IMR-90 (cell line): Measurements from ENCODE around the gene SLC6A15.

Experiments used
- CEBPB ChIP-seq: IDR thresholded peaks from 2 replicates; pipeline ENCODE4 v1.6.1; 2012; ENCODE audit warnings: low read depth, low read length, improper control_type of control experiment
- CTCF ChIP-seq: conservative IDR thresholded peaks from 2 replicates; pipeline ENCODE4 v1.5.1; 2012; ENCODE audit warnings: mild to moderate bottlenecking, low read depth, low read length, improper control_type of control experiment
- FOS ChIP-seq: fragments of 150-350 bp; IDR thresholded peaks from 2 replicates; pipeline ENCODE4 v1.6.1; 2016; ENCODE audit warnings: low read depth, low read length
- MAFK ChIP-seq: IDR thresholded peaks from 2 replicates; pipeline ENCODE4 v1.6.1; 2012; ENCODE audit warnings: low read depth, low read length, improper control_type of control experiment
- MAZ ChIP-seq: IDR thresholded peaks from 2 replicates; pipeline ENCODE4 v1.6.1; 2012; ENCODE audit warnings: low read depth, mild to moderate bottlenecking, low read length, improper control_type of control experiment, moderate library complexity, borderline replicate concordance
- NFE2L2 ChIP-seq: fragments of 150-350 bp; IDR thresholded peaks from 2 replicates; pipeline ENCODE4 v1.6.1; 2016; ENCODE audit warnings: low read depth, mild to moderate bottlenecking, low read length
- POLR2A ChIP-seq: IDR thresholded peaks from 2 replicates; pipeline ENCODE4 v1.6.1; 2012; ENCODE audit warnings: mild to moderate bottlenecking, low read depth, low read length
- RAD21 ChIP-seq: IDR thresholded peaks from 2 replicates; pipeline ENCODE4 v1.6.1; 2012; ENCODE audit warnings: low read length, improper control_type of control experiment
- TF ChIP-seq, protein P1 (sequence below): fragments of 150-350 bp; IDR thresholded peaks from 2 replicates; pipeline ENCODE4 v1.6.1; 2016; ENCODE audit warnings: low read depth, mild to moderate bottlenecking, low read length, moderate library complexity, borderline replicate concordance

DNA sequence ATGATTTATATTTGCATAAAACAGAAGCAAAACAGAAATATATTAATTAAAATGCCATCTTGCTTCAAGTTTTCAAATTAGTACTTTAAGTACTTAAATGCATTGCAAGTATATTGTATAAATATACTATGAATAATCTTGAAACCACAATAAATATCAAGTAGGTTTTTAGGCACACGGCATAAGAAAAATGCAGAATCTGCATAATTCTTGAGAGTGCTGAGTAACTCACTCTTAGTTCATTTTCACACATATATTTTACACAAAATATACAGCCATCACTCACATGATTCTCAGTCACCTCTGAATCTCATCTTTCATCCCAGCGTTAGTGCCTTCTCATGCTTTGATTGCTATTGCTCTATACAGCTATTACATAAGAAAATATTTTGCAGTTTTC lies 51.9 kb downstream of the SLC6A15 start:
- TF ChIP-seq CTCF (no peak), RAD21 (no peak), POLR2A (no peak), FOS (no peak), MAFK (0 out of 2 replicates have a peak, but pooled peaks have one; percentile 15), NFE2L2 (no peak), CEBPB (no peak), MAZ (no peak)
- TF ChIP-seq, protein P1, sequence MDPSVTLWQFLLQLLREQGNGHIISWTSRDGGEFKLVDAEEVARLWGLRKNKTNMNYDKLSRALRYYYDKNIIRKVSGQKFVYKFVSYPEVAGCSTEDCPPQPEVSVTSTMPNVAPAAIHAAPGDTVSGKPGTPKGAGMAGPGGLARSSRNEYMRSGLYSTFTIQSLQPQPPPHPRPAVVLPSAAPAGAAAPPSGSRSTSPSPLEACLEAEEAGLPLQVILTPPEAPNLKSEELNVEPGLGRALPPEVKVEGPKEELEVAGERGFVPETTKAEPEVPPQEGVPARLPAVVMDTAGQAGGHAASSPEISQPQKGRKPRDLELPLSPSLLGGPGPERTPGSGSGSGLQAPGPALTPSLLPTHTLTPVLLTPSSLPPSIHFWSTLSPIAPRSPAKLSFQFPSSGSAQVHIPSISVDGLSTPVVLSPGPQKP: no peak
